Heart left ventricle (tissue), 13 donors: ENCODE measurements around the gene EXOC7.

Experiments
- CTCF ChIP-seq, 12 donors: fragments of 200-600 bp; sonication (generic) in 4 of 12; IDR thresholded peaks; one replicate each; pipeline versions ENCODE4 v1.5.0 to v1.8.0; 2018 to 2022; ENCODE audit warnings: antibody characterized with exemption in 12 of 12, mild to moderate bottlenecking in 5 of 12
- POLR2A ChIP-seq, 2 donors: fragments of 450-650 bp; IDR thresholded peaks; one replicate each; pipeline ENCODE4 v1.6.1; 2017; ENCODE audit warnings: antibody characterized with exemption in 2 of 2, mild to moderate bottlenecking in 2 of 2, moderate library complexity in 2 of 2
- donor health status: ischemic (EF 13 %, LVEDD 7.1; RV severe dilation, severe dysfunction).
- donor health status: DM: no; HTN: yes; CAD: no.
- donor health status: DM: no; HTN: no; CAD: no.
- donor health status: ischemic (EF 25% LVEDD 6.9; RV normal size, moderate dysfunction).
- donor health status: ischemic (EF 25% LVEDD 5.7; RV mildly dilated, moderate dysfunction).
- donor health status: ischemic (EF 35%, LVEDD 5.7; RV mildly dilated, moderate dysfunction).
- donor health status: nonischemic (EF 11% LVEDD 7.7; RV severe dilation, severe dysfunction).
- donor health status: DM: yes; HTN: yes; CAD: no.
- donor health status: PGD.
- donor health status: ischemic (EF 29% LVEDD 5.4; RV normal size, mild dysfunction).
- donor health status: nonischemic (EF 23%, LVEDD 6.1; RV moderate dilation, normal function).

- TF ChIP-seq CTCF (IDR thresholded peaks at IDR 0.05) (no peak), POLR2A (IDR thresholded peaks at IDR 0.05) (no peak)
These were observed 57.5 kb downstream of the EXOC7 start for GRCh38 chr17:76046064-76046463.
